ENCODE data around the gene CD55.

DNA sequence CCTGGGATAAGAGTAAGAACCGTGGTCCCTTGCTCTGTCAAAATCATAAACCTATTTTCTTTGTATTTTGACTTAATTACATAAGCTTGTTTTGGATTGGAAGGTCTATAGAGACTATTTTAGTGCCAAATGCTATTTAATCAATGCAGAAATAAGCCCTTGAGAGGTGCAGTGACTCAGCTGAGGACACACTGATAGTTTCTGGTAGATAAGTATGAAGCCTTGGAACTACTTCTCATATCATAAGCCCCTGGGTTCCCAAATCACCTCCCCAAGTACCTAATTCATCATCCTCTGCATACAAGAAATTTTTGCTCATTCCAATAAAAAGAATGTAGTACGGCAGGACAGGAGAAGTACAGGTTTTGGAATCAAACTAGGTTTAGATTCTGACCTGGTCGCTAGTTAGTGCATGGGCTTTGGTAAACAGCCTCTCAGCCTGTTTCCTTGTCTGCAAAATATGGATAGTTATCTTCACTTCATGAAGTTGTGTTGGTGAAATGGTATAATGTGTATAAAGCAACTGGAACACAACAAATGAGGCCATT lies 3.3 kb upstream of the CD55 start:
- TF ChIP-seq POLR2A (IDR thresholded peaks at IDR 0.05) = no peak
- TF ChIP-seq, protein P1, sequence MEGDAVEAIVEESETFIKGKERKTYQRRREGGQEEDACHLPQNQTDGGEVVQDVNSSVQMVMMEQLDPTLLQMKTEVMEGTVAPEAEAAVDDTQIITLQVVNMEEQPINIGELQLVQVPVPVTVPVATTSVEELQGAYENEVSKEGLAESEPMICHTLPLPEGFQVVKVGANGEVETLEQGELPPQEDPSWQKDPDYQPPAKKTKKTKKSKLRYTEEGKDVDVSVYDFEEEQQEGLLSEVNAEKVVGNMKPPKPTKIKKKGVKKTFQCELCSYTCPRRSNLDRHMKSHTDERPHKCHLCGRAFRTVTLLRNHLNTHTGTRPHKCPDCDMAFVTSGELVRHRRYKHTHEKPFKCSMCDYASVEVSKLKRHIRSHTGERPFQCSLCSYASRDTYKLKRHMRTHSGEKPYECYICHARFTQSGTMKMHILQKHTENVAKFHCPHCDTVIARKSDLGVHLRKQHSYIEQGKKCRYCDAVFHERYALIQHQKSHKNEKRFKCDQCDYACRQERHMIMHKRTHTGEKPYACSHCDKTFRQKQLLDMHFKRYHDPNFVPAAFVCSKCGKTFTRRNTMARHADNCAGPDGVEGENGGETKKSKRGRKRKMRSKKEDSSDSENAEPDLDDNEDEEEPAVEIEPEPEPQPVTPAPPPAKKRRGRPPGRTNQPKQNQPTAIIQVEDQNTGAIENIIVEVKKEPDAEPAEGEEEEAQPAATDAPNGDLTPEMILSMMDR (IDR thresholded peaks at IDR 0.05) = no peak

Measured in right lobe of liver (tissue), 4 donors.